Activated T-cell treated with anti-CD3 and anti-CD28 coated beads, Interleukin-2, amount 50 U/mL, for 24 hours (primary cell): ENCODE results near the gene CLRN3.
A peak's percentile ranks its signal among the peaks of the same experiment; 100 is the strongest.

Source experiments
- DNase-seq: peaks from one replicate; pipeline ENCODE4 v3.0.0-alpha.2; 2020
- H3K27ac Mint-ChIP-seq: 2 replicates; pipeline ENCODE4 v1.8.0; 2020; ENCODE audit warnings: mild to moderate bottlenecking, mixed read lengths
- H3K27me3 Mint-ChIP-seq: 2 replicates; pipeline ENCODE4 v1.8.0; 2020; ENCODE audit warnings: mixed read lengths
- H3K36me3 Mint-ChIP-seq: 2 replicates; pipeline ENCODE4 v1.8.0; 2020; ENCODE audit warnings: low read depth, mixed read lengths
- H3K4me1 Mint-ChIP-seq: 2 replicates; pipeline ENCODE4 v1.8.0; 2020; ENCODE audit warnings: low read depth, mixed read lengths
- H3K4me3 Mint-ChIP-seq: 2 replicates; pipeline ENCODE4 v1.8.0; 2020; ENCODE audit warnings: mild to moderate bottlenecking, moderate library complexity, mixed read lengths
- H3K9me3 Mint-ChIP-seq: 2 replicates; pipeline ENCODE4 v1.8.0; 2020; ENCODE audit warnings: mixed read lengths

CLRN3 gene

GRCh38 chr10:127863231-127863825 lies 29.4 kb downstream of the CLRN3 start:
- Mint-ChIP-seq H3K4me1 (no peaks in the 10 kb centered on the region), H3K27me3 (peaks cover 17% of the 10 kb centered on the region), H3K36me3 (no peaks in the 10 kb centered on the region), H3K9me3 (no peaks in the 10 kb centered on the region), H3K27ac (no peak overlapping the region), H3K4me3 (no peak overlapping the region)
- DNase-seq: no peak

- H3K27me3 Mint-ChIP-seq: peaks cover 4% of the 10 kb centered on the region
- DNase-seq: no peak
- no peaks in the 10 kb centered on the region for H3K9me3 Mint-ChIP-seq
- no peak overlapping the region for H3K27ac Mint-ChIP-seq
- no peak overlapping the region for H3K4me3 Mint-ChIP-seq
- H3K4me1 Mint-ChIP-seq: no peaks in the 10 kb centered on the region
- H3K36me3 Mint-ChIP-seq: no peaks in the 10 kb centered on the region
Observed at GRCh38 chr10:127860592-127860991, 32.1 kb downstream of the CLRN3 start.

GRCh38 chr10:127855976-127856375 lies 36.8 kb downstream of the CLRN3 start:
- Mint-ChIP-seq H3K4me1 (peaks cover 2% of the 10 kb centered on the region), H3K4me3 (no peak overlapping the region), H3K27ac (no peak overlapping the region), H3K9me3 (no peaks in the 10 kb centered on the region), H3K27me3 (peaks cover 12% of the 10 kb centered on the region), H3K36me3 (no peaks in the 10 kb centered on the region)
- no peak for DNase-seq

GRCh38 chr10:127855591-127855881 lies 37.2 kb downstream of the CLRN3 start:
- H3K27ac Mint-ChIP-seq: no peak overlapping the region
- no peaks in the 10 kb centered on the region for H3K9me3 Mint-ChIP-seq
- H3K27me3 Mint-ChIP-seq: peaks cover 12% of the 10 kb centered on the region
- no peak overlapping the region for H3K4me3 Mint-ChIP-seq
- H3K4me1 Mint-ChIP-seq: peaks cover 2% of the 10 kb centered on the region
- no peaks in the 10 kb centered on the region for H3K36me3 Mint-ChIP-seq
- no peak for DNase-seq

GRCh38 chr10:127854769-127855590 lies 37.8 kb downstream of the CLRN3 start:
- DNase-seq: no peak
- peaks cover 2% of the 10 kb centered on the region for H3K4me1 Mint-ChIP-seq
- H3K9me3 Mint-ChIP-seq: no peaks in the 10 kb centered on the region
- no peak overlapping the region for H3K27ac Mint-ChIP-seq
- H3K36me3 Mint-ChIP-seq: no peaks in the 10 kb centered on the region
- H3K27me3 Mint-ChIP-seq: peaks cover 12% of the 10 kb centered on the region
- H3K4me3 Mint-ChIP-seq: no peak overlapping the region

- peaks cover 12% of the 10 kb centered on the region for H3K27me3 Mint-ChIP-seq
- no peaks in the 10 kb centered on the region for H3K9me3 Mint-ChIP-seq
- H3K4me3 Mint-ChIP-seq: no peak overlapping the region
- no peaks in the 10 kb centered on the region for H3K36me3 Mint-ChIP-seq
- peak; percentile 67 for DNase-seq
- no peak overlapping the region for H3K27ac Mint-ChIP-seq
- H3K4me1 Mint-ChIP-seq: peaks cover 2% of the 10 kb centered on the region
Observed at GRCh38 chr10:127853868-127854768, 38.6 kb downstream of the CLRN3 start.

GRCh38 chr10:127852456-127852855 lies 40.3 kb downstream of the CLRN3 start:
- no peak overlapping the region for H3K27ac Mint-ChIP-seq
- H3K27me3 Mint-ChIP-seq: peaks cover 12% of the 10 kb centered on the region

GRCh38 chr10:127851661-127852194 lies 41.0 kb downstream of the CLRN3 start:
- H3K27me3 Mint-ChIP-seq: peaks cover 12% of the 10 kb centered on the region
- H3K27ac Mint-ChIP-seq: no peak overlapping the region
- H3K9me3 Mint-ChIP-seq: no peaks in the 10 kb centered on the region
- DNase-seq: no peak
- H3K4me1 Mint-ChIP-seq: peaks cover 8% of the 10 kb centered on the region
- no peaks in the 10 kb centered on the region for H3K36me3 Mint-ChIP-seq
- H3K4me3 Mint-ChIP-seq: no peak overlapping the region

More at GRCh38 chr10:127852456-127852855, 40.3 kb downstream of the CLRN3 start:
- no peak for DNase-seq
- Mint-ChIP-seq H3K9me3 (no peaks in the 10 kb centered on the region), H3K4me3 (no peak overlapping the region), H3K4me1 (peaks cover 4% of the 10 kb centered on the region), H3K36me3 (no peaks in the 10 kb centered on the region)

GRCh38 chr10:127850944-127851343 lies 41.8 kb downstream of the CLRN3 start:
- no peak for DNase-seq
- H3K27me3 Mint-ChIP-seq: peaks cover 12% of the 10 kb centered on the region
- no peaks in the 10 kb centered on the region for H3K36me3 Mint-ChIP-seq
- H3K4me3 Mint-ChIP-seq: no peak overlapping the region
- no peaks in the 10 kb centered on the region for H3K9me3 Mint-ChIP-seq
- no peak overlapping the region for H3K27ac Mint-ChIP-seq
- peaks cover 15% of the 10 kb centered on the region for H3K4me1 Mint-ChIP-seq

- no peak overlapping the region for H3K27ac Mint-ChIP-seq
- H3K27me3 Mint-ChIP-seq: peaks cover 12% of the 10 kb centered on the region
- no peaks in the 10 kb centered on the region for H3K9me3 Mint-ChIP-seq
- no peak for DNase-seq
- H3K36me3 Mint-ChIP-seq: no peaks in the 10 kb centered on the region
- no peak overlapping the region for H3K4me3 Mint-ChIP-seq
- peaks cover 15% of the 10 kb centered on the region for H3K4me1 Mint-ChIP-seq
Observed at GRCh38 chr10:127849921-127850320, 42.8 kb downstream of the CLRN3 start.

GRCh38 chr10:127849224-127849623 lies 43.5 kb downstream of the CLRN3 start:
- no peak overlapping the region for H3K27ac Mint-ChIP-seq
- peaks cover 12% of the 10 kb centered on the region for H3K27me3 Mint-ChIP-seq
- no peak overlapping the region for H3K4me3 Mint-ChIP-seq

GRCh38 chr10:127848226-127848625 lies 44.5 kb downstream of the CLRN3 start:
- H3K9me3 Mint-ChIP-seq: no peaks in the 10 kb centered on the region
- H3K4me3 Mint-ChIP-seq: no peak overlapping the region
- no peak overlapping the region for H3K27ac Mint-ChIP-seq
- H3K36me3 Mint-ChIP-seq: no peaks in the 10 kb centered on the region
- H3K4me1 Mint-ChIP-seq: peaks cover 13% of the 10 kb centered on the region
- no peak for DNase-seq
- H3K27me3 Mint-ChIP-seq: peaks cover 5% of the 10 kb centered on the region

More at GRCh38 chr10:127849224-127849623, 43.5 kb downstream of the CLRN3 start:
- DNase-seq: no peak
- H3K36me3 Mint-ChIP-seq: no peaks in the 10 kb centered on the region
- peaks cover 15% of the 10 kb centered on the region for H3K4me1 Mint-ChIP-seq
- no peaks in the 10 kb centered on the region for H3K9me3 Mint-ChIP-seq

GRCh38 chr10:127845756-127846155 lies 47.0 kb downstream of the CLRN3 start:
- Mint-ChIP-seq H3K36me3 (no peaks in the 10 kb centered on the region), H3K27me3 (no peaks in the 10 kb centered on the region), H3K9me3 (no peaks in the 10 kb centered on the region), H3K27ac (no peak overlapping the region), H3K4me3 (no peak overlapping the region), H3K4me1 (peaks cover 13% of the 10 kb centered on the region)
- no peak for DNase-seq

GRCh38 chr10:127840884-127841283 lies 51.9 kb downstream of the CLRN3 start:
- Mint-ChIP-seq H3K36me3 (no peaks in the 10 kb centered on the region), H3K4me1 (no peaks in the 10 kb centered on the region), H3K27me3 (peaks cover 18% of the 10 kb centered on the region), H3K4me3 (no peak overlapping the region), H3K27ac (no peak overlapping the region), H3K9me3 (no peaks in the 10 kb centered on the region)
- no peak for DNase-seq
